SK-N-SH (cell line): ENCODE measurements around the gene KRTAP10-1.

ENCODE experiments used
- CTCF ChIP-seq: fragments of 200-600 bp; sonication (generic); IDR thresholded peaks from 2 replicates; pipeline ENCODE4 v1.6.1; 2017; ENCODE audit warnings: antibody characterized with exemption, mild to moderate bottlenecking, moderate library complexity
- EP300 ChIP-seq, 2 experiments: IDR thresholded peaks; 2 replicates each; pipeline versions ENCODE4 v1.4.0 to v1.6.1; 2012; ENCODE audit warnings: borderline replicate concordance in 1 of 2, low read depth in 1 of 2, low read length in 1 of 2
- JUND ChIP-seq: IDR thresholded peaks from 2 replicates; pipeline ENCODE4 v1.4.0; 2012
- MEF2A ChIP-seq: IDR thresholded peaks from 2 replicates; pipeline ENCODE4 v1.4.0; 2012; ENCODE audit warnings: low read depth, borderline replicate concordance
- MXI1 ChIP-seq: IDR thresholded peaks from 2 replicates; pipeline ENCODE4 v1.6.1; 2012; ENCODE audit warnings: mild to moderate bottlenecking, low read depth, low read length, improper control_type of control experiment
- RCOR1 ChIP-seq: fragments of 150-350 bp; IDR thresholded peaks from 2 replicates; pipeline ENCODE4 v1.6.1; 2017; ENCODE audit warnings: antibody characterized with exemption, low read length
- TEAD4 ChIP-seq: IDR thresholded peaks from 2 replicates; pipeline ENCODE4 v1.4.0; 2012; ENCODE audit warnings: mild to moderate bottlenecking, borderline replicate concordance; ENCODE audit not compliant: insufficient read depth
- USF1 ChIP-seq: IDR thresholded peaks from 2 replicates; pipeline ENCODE4 v1.4.0; 2012; ENCODE audit warnings: low read depth, borderline replicate concordance
- YY1 ChIP-seq: IDR thresholded peaks from 2 replicates; pipeline ENCODE4 v1.4.0; 2012; ENCODE audit warnings: low read depth, mild to moderate bottlenecking

- TF ChIP-seq TEAD4 (no peak), JUND (no peak), RCOR1 (no peak), MEF2A (no peak), USF1 (no peak), CTCF (no peak), MXI1 (no peak), EP300 (IDR thresholded peaks at IDR 0.05; ENCODE audit: borderline replicate concordance in 1 of 2, low read depth in 1 of 2, low read length in 1 of 2) (no peak), YY1 (no peak)
Observed at GRCh38 chr21:44518686-44519085, 21.3 kb downstream of the KRTAP10-1 start.
